ENCODE data around the gene CSDE1.

The CSDE1 gene

GRCh38 chr1:114691061-114691460, 66.7 kb downstream of the CSDE1 start:
- Histone ChIP-seq H3K4me3 (no peak overlapping the region), H3K27ac (no peak overlapping the region)
- no peak for TF ChIP-seq CTCF (IDR thresholded peaks at IDR 0.05)
- no peak for DNase-seq (ENCODE audit: low spot score)

- DNase-seq (ENCODE audit: low spot score), result no peak
- no peak for TF ChIP-seq CTCF (IDR thresholded peaks at IDR 0.05)
- Histone ChIP-seq H3K27ac (no peak overlapping the region), H3K4me3 (no peak overlapping the region)
Observed at GRCh38 chr1:114690148-114690547, 67.6 kb downstream of the CSDE1 start.

GRCh38 chr1:114688526-114688925, 69.3 kb downstream of the CSDE1 start:
- H3K4me3 ChIP-seq, result no peak overlapping the region
- no peak overlapping the region for H3K27ac ChIP-seq
- no peak for TF ChIP-seq CTCF (IDR thresholded peaks at IDR 0.05)
- no peak for DNase-seq (ENCODE audit: low spot score)

GRCh38 chr1:114685851-114686250, 71.9 kb downstream of the CSDE1 start:
- no peak overlapping the region for H3K4me3 ChIP-seq
- DNase-seq (ENCODE audit: low spot score), result no peak
- H3K27ac ChIP-seq, result no peak overlapping the region
- TF ChIP-seq CTCF (IDR thresholded peaks at IDR 0.05), result no peak

DNA sequence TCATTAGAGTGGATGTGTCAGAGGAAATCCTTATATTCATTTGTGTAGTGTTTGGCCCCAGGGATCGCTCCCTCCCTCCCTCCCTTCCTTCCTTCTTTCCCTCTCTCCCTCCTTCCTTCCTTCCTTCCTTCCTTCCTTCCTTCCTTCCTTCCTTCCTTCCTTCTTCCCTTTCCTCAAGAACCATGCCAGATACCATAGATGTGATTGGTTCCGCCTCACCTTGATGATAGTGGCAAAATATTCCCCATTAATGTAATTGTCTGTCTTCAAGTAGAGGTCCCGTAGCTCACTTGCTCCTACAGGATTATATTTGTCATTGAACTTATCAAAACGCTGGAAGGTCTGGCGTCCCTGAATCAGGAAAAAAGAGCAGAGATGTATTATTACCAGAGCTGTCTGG, 80.1 kb downstream of the CSDE1 start:
- no peak overlapping the region for H3K4me3 ChIP-seq
- no peak for TF ChIP-seq CTCF (IDR thresholded peaks at IDR 0.05)
- H3K27ac ChIP-seq, result no peak overlapping the region
- no peak for DNase-seq (ENCODE audit: low spot score)

- no peak for TF ChIP-seq CTCF (IDR thresholded peaks at IDR 0.05)
- H3K4me3 ChIP-seq, result no peak overlapping the region
- no peak overlapping the region for H3K27ac ChIP-seq
- no peak for DNase-seq (ENCODE audit: low spot score)
Observed at GRCh38 chr1:114676115-114676514, 81.7 kb downstream of the CSDE1 start.

DNA sequence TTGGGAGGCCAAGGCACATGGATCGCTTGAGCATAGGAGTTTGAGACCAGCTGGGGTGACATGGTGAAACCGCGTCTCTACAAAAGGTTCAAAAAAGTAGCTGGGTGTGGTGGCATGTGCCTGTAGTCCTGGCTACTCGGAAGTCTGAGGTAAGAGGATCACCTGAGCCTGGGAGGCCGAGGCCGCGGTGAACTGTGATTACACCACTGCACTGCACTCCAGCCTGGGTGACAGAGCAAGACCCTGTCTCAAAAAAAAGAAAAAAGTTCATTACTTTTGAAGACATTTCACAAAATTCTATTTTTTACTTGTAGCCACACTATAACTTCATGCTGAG, 85.9 kb downstream of the CSDE1 start:
- H3K4me3 ChIP-seq, result no peak overlapping the region
- no peak for TF ChIP-seq CTCF (IDR thresholded peaks at IDR 0.05)
- DNase-seq (ENCODE audit: low spot score), result no peak
- H3K27ac ChIP-seq, result no peak overlapping the region

All from coronary artery (tissue), 2 donors.